HL-60 (cell line): ENCODE results near the gene IMP4.

Experiments
- DNase-seq, 2 experiments: peaks; one replicate each; pipeline ENCODE4 v3.0.0-alpha.2; 2010 to 2020; ENCODE audit warnings: low read depth in 1 of 2, low spot score in 1 of 2
- H3K27ac ChIP-seq: fragments of 250-450 bp; sonication (Bioruptor Pico); replicated peaks from 2 replicates; pipeline ENCODE4 v1.5.1; 2020; ENCODE audit warnings: mild to moderate bottlenecking, moderate library complexity
- H3K27me3 ChIP-seq: fragments of 250-450 bp; sonication (Bioruptor Pico); 2 replicates; pipeline ENCODE4 v1.5.1; 2021; ENCODE audit warnings: mild to moderate bottlenecking, moderate library complexity; ENCODE audit not compliant: insufficient read depth, poor library complexity, severe bottlenecking
- H3K4me3 ChIP-seq: replicated peaks from 2 replicates; pipeline ENCODE4 v1.5.1; 2011; ENCODE audit warnings: mild to moderate bottlenecking, control low read depth, low read length; ENCODE audit not compliant: insufficient read depth
- GABPA ChIP-seq: IDR thresholded peaks from 2 replicates; pipeline ENCODE4 v1.6.1; 2012; ENCODE audit warnings: low read depth
- POLR2AphosphoS5 ChIP-seq: IDR thresholded peaks from 2 replicates; pipeline ENCODE4 v1.6.1; 2012; ENCODE audit warnings: low read depth
- SPI1 ChIP-seq: IDR thresholded peaks from 2 replicates; pipeline ENCODE4 v1.6.1; 2012; ENCODE audit warnings: low read depth, mild to moderate bottlenecking, borderline replicate concordance
- TF ChIP-seq, protein P1 (sequence below): IDR thresholded peaks from one replicate; pipeline ENCODE4 v1.5.1; 2011; ENCODE audit warnings: low read length, control low read depth, inconsistent platforms; ENCODE audit not compliant: insufficient read depth
- TF ChIP-seq, protein P2 (sequence below): IDR thresholded peaks from 2 replicates; pipeline ENCODE4 v1.6.1; 2012; ENCODE audit warnings: low read depth; ENCODE audit not compliant: insufficient replicate concordance

The IMP4 gene

DNA sequence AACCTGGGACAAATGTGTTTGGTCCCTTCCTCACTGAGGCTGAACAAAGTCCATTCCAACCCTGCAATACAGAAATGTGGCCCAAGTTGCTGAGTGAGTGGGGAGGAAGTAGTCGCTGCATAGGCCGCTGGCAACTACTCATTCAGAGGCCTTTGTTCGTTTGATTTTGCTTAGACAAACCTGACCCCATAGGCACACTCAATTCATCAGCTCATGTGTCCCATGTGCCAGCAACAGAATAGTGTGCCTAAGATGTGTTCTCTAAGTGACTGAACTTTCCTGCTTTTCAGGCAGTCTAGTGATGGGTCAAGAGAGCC, 36.2 kb downstream of the IMP4 start:
- Histone ChIP-seq H3K27ac (no peak overlapping the region), H3K4me3 (no peak overlapping the region), H3K27me3 (no peaks in the 10 kb centered on the region)
- DNase-seq = no peak
- TF ChIP-seq, protein P1, sequence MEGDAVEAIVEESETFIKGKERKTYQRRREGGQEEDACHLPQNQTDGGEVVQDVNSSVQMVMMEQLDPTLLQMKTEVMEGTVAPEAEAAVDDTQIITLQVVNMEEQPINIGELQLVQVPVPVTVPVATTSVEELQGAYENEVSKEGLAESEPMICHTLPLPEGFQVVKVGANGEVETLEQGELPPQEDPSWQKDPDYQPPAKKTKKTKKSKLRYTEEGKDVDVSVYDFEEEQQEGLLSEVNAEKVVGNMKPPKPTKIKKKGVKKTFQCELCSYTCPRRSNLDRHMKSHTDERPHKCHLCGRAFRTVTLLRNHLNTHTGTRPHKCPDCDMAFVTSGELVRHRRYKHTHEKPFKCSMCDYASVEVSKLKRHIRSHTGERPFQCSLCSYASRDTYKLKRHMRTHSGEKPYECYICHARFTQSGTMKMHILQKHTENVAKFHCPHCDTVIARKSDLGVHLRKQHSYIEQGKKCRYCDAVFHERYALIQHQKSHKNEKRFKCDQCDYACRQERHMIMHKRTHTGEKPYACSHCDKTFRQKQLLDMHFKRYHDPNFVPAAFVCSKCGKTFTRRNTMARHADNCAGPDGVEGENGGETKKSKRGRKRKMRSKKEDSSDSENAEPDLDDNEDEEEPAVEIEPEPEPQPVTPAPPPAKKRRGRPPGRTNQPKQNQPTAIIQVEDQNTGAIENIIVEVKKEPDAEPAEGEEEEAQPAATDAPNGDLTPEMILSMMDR = no peak
- TF ChIP-seq POLR2AphosphoS5 = no peak
- TF ChIP-seq GABPA = no peak
- no peak for TF ChIP-seq SPI1
- TF ChIP-seq, protein P2, sequence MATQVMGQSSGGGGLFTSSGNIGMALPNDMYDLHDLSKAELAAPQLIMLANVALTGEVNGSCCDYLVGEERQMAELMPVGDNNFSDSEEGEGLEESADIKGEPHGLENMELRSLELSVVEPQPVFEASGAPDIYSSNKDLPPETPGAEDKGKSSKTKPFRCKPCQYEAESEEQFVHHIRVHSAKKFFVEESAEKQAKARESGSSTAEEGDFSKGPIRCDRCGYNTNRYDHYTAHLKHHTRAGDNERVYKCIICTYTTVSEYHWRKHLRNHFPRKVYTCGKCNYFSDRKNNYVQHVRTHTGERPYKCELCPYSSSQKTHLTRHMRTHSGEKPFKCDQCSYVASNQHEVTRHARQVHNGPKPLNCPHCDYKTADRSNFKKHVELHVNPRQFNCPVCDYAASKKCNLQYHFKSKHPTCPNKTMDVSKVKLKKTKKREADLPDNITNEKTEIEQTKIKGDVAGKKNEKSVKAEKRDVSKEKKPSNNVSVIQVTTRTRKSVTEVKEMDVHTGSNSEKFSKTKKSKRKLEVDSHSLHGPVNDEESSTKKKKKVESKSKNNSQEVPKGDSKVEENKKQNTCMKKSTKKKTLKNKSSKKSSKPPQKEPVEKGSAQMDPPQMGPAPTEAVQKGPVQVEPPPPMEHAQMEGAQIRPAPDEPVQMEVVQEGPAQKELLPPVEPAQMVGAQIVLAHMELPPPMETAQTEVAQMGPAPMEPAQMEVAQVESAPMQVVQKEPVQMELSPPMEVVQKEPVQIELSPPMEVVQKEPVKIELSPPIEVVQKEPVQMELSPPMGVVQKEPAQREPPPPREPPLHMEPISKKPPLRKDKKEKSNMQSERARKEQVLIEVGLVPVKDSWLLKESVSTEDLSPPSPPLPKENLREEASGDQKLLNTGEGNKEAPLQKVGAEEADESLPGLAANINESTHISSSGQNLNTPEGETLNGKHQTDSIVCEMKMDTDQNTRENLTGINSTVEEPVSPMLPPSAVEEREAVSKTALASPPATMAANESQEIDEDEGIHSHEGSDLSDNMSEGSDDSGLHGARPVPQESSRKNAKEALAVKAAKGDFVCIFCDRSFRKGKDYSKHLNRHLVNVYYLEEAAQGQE = no peak

DNA sequence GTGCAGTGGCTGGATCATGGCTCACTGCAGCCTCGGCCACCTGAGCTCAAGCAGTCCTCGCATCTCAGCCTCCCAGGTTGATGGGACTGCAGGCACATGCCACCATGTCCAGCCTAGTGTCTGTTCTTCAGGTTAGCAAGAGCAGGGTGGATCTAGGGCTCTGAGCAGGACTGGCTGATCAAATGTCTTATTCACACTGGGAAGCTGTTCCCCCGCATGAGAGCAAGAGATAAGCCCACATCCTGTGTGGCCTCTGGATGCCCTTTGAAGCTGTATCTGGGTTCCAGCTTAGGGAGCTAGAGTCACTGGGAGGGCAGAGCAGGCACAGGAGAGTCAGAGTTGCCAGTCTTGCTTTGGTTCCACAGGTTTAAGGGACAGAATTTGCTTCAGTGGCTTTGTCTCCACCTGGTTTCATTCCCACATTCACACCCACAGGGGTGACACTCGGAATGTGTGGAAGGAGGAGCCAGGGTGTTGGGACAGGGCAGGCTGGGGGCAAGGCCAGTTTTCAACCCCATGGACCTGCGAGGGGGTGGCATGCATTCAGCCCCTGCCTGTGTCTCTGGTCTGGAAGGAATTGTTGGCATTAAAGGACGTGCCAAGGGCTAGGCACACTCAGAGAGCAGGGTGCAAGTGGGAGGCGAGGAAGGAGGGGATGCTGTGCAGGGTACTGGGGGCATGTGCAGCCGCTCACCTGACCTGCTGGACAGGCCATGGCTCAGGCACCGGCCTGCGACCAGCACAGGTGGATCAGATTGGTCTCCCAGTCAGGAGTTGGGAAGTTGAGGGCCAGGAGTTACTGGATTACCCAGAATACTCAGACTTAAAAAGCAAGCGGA, 37.6 kb downstream of the IMP4 start:
- Histone ChIP-seq H3K4me3 (no peak overlapping the region), H3K27me3 (no peaks in the 10 kb centered on the region), H3K27ac (no peak overlapping the region)
- TF ChIP-seq, protein P2 = no peak
- TF ChIP-seq, protein P1 = no peak
- TF ChIP-seq POLR2AphosphoS5 = no peak
- TF ChIP-seq GABPA = no peak
- no peak for TF ChIP-seq SPI1
- no peak for DNase-seq

DNA sequence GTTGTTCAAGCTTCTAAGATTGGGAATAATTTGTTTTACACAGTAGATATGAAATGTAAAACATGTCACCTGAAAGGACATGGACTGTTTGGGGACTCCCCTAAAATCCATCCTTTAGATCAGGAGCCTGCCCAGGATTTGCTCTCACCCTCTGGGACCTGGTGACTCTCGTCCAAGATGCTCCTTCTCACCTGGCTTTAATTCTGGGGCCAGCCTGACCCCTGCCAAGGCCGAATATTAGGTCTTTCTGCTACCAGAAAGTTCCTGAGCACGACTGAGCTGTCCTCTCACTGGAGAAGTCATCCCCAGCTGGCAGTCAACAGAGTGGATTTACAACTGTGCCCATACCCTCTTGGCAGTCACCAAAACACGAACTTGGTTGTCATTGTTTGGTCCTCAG, 38.4 kb downstream of the IMP4 start:
- H3K27ac ChIP-seq = no peak overlapping the region
- H3K27me3 ChIP-seq = no peaks in the 10 kb centered on the region
- DNase-seq = no peak
- TF ChIP-seq GABPA = no peak
- TF ChIP-seq, protein P2 = no peak
- TF ChIP-seq POLR2AphosphoS5 = no peak
- TF ChIP-seq, protein P1 = no peak
- TF ChIP-seq SPI1 = no peak
- no peak overlapping the region for H3K4me3 ChIP-seq
